Liver (tissue), 9 donors: ENCODE results near the gene CRYBB3. TPM values are rescaled to one million over a fixed set of nuclear protein-coding genes. Genes with fewer than 3 reads are reported as not detected.
A peak's percentile ranks its signal among the peaks of the same experiment; 100 is the strongest.

Source experiments
- DNase-seq: peaks from one replicate; pipeline ENCODE4 v3.0.0-alpha.2; 2017; ENCODE audit warnings: low spot score
- H3K27ac ChIP-seq, 2 donors: one replicate each; pipeline ENCODE4 v1.7.0; 2013; ENCODE audit warnings: inconsistent platforms in 2 of 2, low read length in 2 of 2, control low read depth in 1 of 2, low read depth in 1 of 2, mild to moderate bottlenecking in 1 of 2
- H3K27me3 ChIP-seq, 4 donors: one replicate each; pipeline versions ENCODE4 v1.6.1 to v1.7.0; 2013; ENCODE audit warnings: low read length in 3 of 4, inconsistent platforms in 1 of 4, mild to moderate bottlenecking in 1 of 4, moderate library complexity in 1 of 4; ENCODE audit not compliant: control insufficient read depth in 4 of 4, insufficient read depth in 4 of 4
- H3K36me3 ChIP-seq, 4 donors: one replicate each; pipeline versions ENCODE4 v1.6.1 to v1.7.0; 2013; ENCODE audit warnings: low read length in 3 of 4, mild to moderate bottlenecking in 3 of 4, low read depth in 1 of 4, moderate library complexity in 1 of 4; ENCODE audit not compliant: control insufficient read depth in 4 of 4, insufficient read depth in 3 of 4
- H3K4me1 ChIP-seq, 4 donors: one replicate each; pipeline versions ENCODE4 v1.6.1 to v1.7.0; 2013; ENCODE audit warnings: low read length in 3 of 4, mild to moderate bottlenecking in 3 of 4, moderate library complexity in 1 of 4; ENCODE audit not compliant: control insufficient read depth in 4 of 4, insufficient read depth in 4 of 4
- H3K4me3 ChIP-seq, 3 donors: one replicate each; pipeline versions ENCODE4 v1.6.1 to v1.7.0; 2013; ENCODE audit warnings: low read length in 3 of 3, control low read depth in 1 of 3, low read depth in 1 of 3, mild to moderate bottlenecking in 1 of 3
- H3K9ac ChIP-seq, 2 donors: one replicate each; pipeline ENCODE4 v1.7.0; 2013; ENCODE audit warnings: low read length in 2 of 2, mild to moderate bottlenecking in 2 of 2, moderate library complexity in 2 of 2, control low read depth in 1 of 2, low read depth in 1 of 2
- H3K9me3 ChIP-seq, 4 donors: one replicate each; pipeline versions ENCODE4 v1.6.1 to v1.7.0; 2013; ENCODE audit warnings: low read length in 3 of 4; ENCODE audit not compliant: control insufficient read depth in 4 of 4
- EGR1 ChIP-seq, 2 donors: IDR thresholded peaks; 2 replicates each; pipeline ENCODE4 v1.6.1; 2016 to 2018; ENCODE audit warnings: antibody characterized with exemption in 2 of 2, low read depth in 2 of 2
- FOXA1 ChIP-seq: IDR thresholded peaks from 2 replicates; pipeline ENCODE4 v1.6.1; 2016; ENCODE audit warnings: antibody characterized with exemption
- FOXA2 ChIP-seq: IDR thresholded peaks from 2 replicates; pipeline ENCODE4 v1.6.1; 2016; ENCODE audit warnings: antibody characterized with exemption
- GABPA ChIP-seq, 2 donors: IDR thresholded peaks in 1 of 2; conservative IDR thresholded peaks in 1 of 2; 2 replicates each; pipeline ENCODE4 v1.6.1; 2016; ENCODE audit warnings: antibody characterized with exemption in 2 of 2, mild to moderate bottlenecking in 1 of 2, moderate library complexity in 1 of 2
- HNF4A ChIP-seq, 2 donors: conservative IDR thresholded peaks; 2 replicates each; pipeline ENCODE4 v1.6.1; 2016; ENCODE audit warnings: antibody characterized with exemption in 2 of 2, mild to moderate bottlenecking in 2 of 2
- HNF4G ChIP-seq: IDR thresholded peaks from 2 replicates; pipeline ENCODE4 v1.6.1; 2016; ENCODE audit warnings: antibody characterized with exemption
- JUND ChIP-seq, 2 donors: IDR thresholded peaks; 2 replicates each; pipeline ENCODE4 v1.6.1; 2016; ENCODE audit warnings: antibody characterized with exemption in 2 of 2
- NR2F2 ChIP-seq: IDR thresholded peaks from 2 replicates; pipeline ENCODE4 v1.6.1; 2016; ENCODE audit warnings: antibody characterized with exemption
- RAD21 ChIP-seq, 2 donors: IDR thresholded peaks; 2 replicates each; pipeline ENCODE4 v1.6.1; 2016; ENCODE audit warnings: antibody characterized with exemption in 2 of 2, mild to moderate bottlenecking in 2 of 2
- RXRA ChIP-seq, 2 donors: IDR thresholded peaks; 2 replicates each; pipeline ENCODE4 v1.6.1; 2017 to 2018; ENCODE audit warnings: antibody characterized with exemption in 2 of 2, mild to moderate bottlenecking in 1 of 2
- TAF1 ChIP-seq: conservative IDR thresholded peaks from 2 replicates; pipeline ENCODE4 v1.6.1; 2016; ENCODE audit warnings: antibody characterized with exemption, mild to moderate bottlenecking
- WGBS: extraction: QIAGEN DNeasy Blood & Tissue Kit; methylation state at CpG from one replicate; pipeline ENCODE4 v1.1.7; 2013; 5-methylcytosine and 5-hydroxymethylcytosine counted together
- polyA plus RNA-seq, 2 donors: library from polyadenylated mRNA; stranded (reverse) in 1 of 2; unstranded in 1 of 2; fragments of 200-250 nt in 1 of 2; fragments of >200 nt in 1 of 2; fragmentation: Nextera tagmentation in 1 of 2; extraction: Ambion mirVana in 1 of 2; gene quantifications; one replicate each; pipeline versions ENCODE4 v1.2.1 to v1.2.3, GENCODE V29; 2013 to 2015
- total RNA-seq, 2 donors: library from RNA; depleted of rRNA; stranded (reverse); fragments of >200 nt; gene quantifications; one replicate each; pipeline ENCODE4 v1.2.3, GENCODE V29; 2014
- TF ChIP-seq, protein P1 (sequence below): IDR thresholded peaks from 2 replicates; pipeline ENCODE4 v1.6.1; 2016; ENCODE audit warnings: antibody characterized with exemption, mild to moderate bottlenecking
- TF ChIP-seq, protein P2 (sequence below): IDR thresholded peaks from 2 replicates; pipeline ENCODE4 v1.6.1; 2016; ENCODE audit warnings: antibody characterized with exemption
- TF ChIP-seq, protein P3 (sequence below): fragments of 150-350 bp; IDR thresholded peaks from 2 replicates; pipeline ENCODE4 v1.5.1; 2017; ENCODE audit warnings: improper control_type of control experiment, low read depth, low read length; ENCODE audit not compliant: missing input control
- TF ChIP-seq, protein P4 (sequence below): IDR thresholded peaks from 2 replicates; pipeline ENCODE4 v1.6.1; 2016; ENCODE audit warnings: antibody characterized with exemption
- TF ChIP-seq, protein P5 (sequence below): IDR thresholded peaks from 2 replicates; pipeline ENCODE4 v1.6.1; 2016; ENCODE audit warnings: antibody characterized with exemption
- donor health status: healthy.
- donor health status: healthy.
- donor health status: healthy.
- donor health status: healthy.
- donor health status: healthy.

The CRYBB3 gene
- total and polyA plus RNA-seq, 4 donors = 0.25 to 0.38 TPM; not detected in 2

DNA sequence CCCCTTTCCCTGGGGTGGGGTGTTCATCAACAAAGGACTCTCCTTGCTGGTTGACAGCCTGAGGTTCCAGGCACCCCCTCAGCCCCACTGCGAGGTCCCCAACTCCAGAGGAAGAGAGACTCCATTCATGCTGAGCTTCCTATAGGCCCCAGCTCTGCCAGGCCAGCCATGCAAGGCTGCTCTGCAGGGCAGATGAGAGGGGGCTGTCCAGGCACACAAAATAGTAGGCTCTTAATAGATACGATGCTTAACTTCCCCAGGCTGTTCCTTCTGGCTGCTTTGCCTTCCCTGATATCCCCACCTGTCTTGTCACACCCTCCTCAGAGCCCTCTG is 45.0 kb upstream of the CRYBB3 start:
- peaks cover 5 to 26% (median 15%) of the 10 kb centered on the region in 4 donors for H3K4me1 ChIP-seq
- 82% methylated on average over 2 of the region's 2 CpGs for WGBS

DNA sequence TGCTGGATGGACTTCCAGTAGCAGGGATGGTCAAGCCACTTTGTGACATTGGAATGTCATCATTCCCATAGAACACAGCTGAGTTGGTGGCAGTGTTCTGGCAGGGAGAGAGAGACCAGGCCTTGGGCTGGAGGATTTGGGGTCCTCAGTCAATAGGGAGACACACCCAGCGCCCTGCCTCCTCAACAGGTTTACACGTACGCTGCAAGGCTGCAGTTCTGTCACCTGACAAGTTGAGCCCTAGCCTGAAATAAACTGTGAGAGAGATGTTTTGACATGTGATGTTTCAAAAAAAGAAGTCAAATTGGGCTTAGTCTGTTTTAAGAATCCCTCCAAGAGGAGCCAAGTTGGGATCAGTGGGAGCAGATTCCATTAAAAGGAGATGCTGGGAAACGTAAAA is 42.9 kb upstream of the CRYBB3 start:
- Histone ChIP-seq H3K36me3 (peaks cover 0 to 3% (median under 1%) of the 10 kb centered on the region in 4 donors), H3K4me1 (peaks cover 5 to 29% (median 15%) of the 10 kb centered on the region in 4 donors), H3K9ac (no peak overlapping the region), H3K27me3 (no peaks in the 10 kb centered on the region), H3K4me3 (no peak overlapping the region), H3K27ac (no peak overlapping the region), H3K9me3 (no peaks in the 10 kb centered on the region)
- 88% methylated on average over 4 of the region's 4 CpGs for WGBS
- TF ChIP-seq, protein P1, sequence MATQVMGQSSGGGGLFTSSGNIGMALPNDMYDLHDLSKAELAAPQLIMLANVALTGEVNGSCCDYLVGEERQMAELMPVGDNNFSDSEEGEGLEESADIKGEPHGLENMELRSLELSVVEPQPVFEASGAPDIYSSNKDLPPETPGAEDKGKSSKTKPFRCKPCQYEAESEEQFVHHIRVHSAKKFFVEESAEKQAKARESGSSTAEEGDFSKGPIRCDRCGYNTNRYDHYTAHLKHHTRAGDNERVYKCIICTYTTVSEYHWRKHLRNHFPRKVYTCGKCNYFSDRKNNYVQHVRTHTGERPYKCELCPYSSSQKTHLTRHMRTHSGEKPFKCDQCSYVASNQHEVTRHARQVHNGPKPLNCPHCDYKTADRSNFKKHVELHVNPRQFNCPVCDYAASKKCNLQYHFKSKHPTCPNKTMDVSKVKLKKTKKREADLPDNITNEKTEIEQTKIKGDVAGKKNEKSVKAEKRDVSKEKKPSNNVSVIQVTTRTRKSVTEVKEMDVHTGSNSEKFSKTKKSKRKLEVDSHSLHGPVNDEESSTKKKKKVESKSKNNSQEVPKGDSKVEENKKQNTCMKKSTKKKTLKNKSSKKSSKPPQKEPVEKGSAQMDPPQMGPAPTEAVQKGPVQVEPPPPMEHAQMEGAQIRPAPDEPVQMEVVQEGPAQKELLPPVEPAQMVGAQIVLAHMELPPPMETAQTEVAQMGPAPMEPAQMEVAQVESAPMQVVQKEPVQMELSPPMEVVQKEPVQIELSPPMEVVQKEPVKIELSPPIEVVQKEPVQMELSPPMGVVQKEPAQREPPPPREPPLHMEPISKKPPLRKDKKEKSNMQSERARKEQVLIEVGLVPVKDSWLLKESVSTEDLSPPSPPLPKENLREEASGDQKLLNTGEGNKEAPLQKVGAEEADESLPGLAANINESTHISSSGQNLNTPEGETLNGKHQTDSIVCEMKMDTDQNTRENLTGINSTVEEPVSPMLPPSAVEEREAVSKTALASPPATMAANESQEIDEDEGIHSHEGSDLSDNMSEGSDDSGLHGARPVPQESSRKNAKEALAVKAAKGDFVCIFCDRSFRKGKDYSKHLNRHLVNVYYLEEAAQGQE = no peak
- no peak for TF ChIP-seq FOXA2
- TF ChIP-seq, protein P2, sequence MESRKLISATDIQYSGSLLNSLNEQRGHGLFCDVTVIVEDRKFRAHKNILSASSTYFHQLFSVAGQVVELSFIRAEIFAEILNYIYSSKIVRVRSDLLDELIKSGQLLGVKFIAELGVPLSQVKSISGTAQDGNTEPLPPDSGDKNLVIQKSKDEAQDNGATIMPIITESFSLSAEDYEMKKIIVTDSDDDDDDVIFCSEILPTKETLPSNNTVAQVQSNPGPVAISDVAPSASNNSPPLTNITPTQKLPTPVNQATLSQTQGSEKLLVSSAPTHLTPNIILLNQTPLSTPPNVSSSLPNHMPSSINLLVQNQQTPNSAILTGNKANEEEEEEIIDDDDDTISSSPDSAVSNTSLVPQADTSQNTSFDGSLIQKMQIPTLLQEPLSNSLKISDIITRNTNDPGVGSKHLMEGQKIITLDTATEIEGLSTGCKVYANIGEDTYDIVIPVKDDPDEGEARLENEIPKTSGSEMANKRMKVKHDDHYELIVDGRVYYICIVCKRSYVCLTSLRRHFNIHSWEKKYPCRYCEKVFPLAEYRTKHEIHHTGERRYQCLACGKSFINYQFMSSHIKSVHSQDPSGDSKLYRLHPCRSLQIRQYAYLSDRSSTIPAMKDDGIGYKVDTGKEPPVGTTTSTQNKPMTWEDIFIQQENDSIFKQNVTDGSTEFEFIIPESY = no peak
- TF ChIP-seq, protein P3, sequence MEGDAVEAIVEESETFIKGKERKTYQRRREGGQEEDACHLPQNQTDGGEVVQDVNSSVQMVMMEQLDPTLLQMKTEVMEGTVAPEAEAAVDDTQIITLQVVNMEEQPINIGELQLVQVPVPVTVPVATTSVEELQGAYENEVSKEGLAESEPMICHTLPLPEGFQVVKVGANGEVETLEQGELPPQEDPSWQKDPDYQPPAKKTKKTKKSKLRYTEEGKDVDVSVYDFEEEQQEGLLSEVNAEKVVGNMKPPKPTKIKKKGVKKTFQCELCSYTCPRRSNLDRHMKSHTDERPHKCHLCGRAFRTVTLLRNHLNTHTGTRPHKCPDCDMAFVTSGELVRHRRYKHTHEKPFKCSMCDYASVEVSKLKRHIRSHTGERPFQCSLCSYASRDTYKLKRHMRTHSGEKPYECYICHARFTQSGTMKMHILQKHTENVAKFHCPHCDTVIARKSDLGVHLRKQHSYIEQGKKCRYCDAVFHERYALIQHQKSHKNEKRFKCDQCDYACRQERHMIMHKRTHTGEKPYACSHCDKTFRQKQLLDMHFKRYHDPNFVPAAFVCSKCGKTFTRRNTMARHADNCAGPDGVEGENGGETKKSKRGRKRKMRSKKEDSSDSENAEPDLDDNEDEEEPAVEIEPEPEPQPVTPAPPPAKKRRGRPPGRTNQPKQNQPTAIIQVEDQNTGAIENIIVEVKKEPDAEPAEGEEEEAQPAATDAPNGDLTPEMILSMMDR = no peak
- no peak for TF ChIP-seq EGR1 (IDR thresholded peaks at IDR 0.05; ENCODE audit: low read depth in 2 of 2)
- TF ChIP-seq NR2F2 = no peak
- no peak for TF ChIP-seq FOXA1
- TF ChIP-seq RXRA (IDR thresholded peaks at IDR 0.05) = no peak
- no peak for DNase-seq

More for the DNA sequence above, 45.0 kb upstream of the CRYBB3 start:
- H3K4me3 ChIP-seq = no peak overlapping the region
- H3K27me3 ChIP-seq = no peaks in the 10 kb centered on the region
- DNase-seq = no peak
- TF ChIP-seq HNF4A (conservative IDR thresholded peaks at IDR 0.05) = no peak
- no peak for TF ChIP-seq RAD21 (IDR thresholded peaks at IDR 0.05)
- TF ChIP-seq, protein P1 = no peak
- TF ChIP-seq FOXA2 = no peak
- no peak for TF ChIP-seq RXRA (IDR thresholded peaks at IDR 0.05)
- no peak for TF ChIP-seq NR2F2
- TF ChIP-seq GABPA (IDR thresholded peaks at IDR 0.05 in 1 of 2, conservative IDR thresholded peaks at IDR 0.05 in 1 of 2) = no peak
- no peak for TF ChIP-seq HNF4G
- TF ChIP-seq TAF1 = no peak
- no peak for TF ChIP-seq FOXA1
- TF ChIP-seq, protein P4, sequence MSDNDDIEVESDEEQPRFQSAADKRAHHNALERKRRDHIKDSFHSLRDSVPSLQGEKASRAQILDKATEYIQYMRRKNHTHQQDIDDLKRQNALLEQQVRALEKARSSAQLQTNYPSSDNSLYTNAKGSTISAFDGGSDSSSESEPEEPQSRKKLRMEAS = no peak
- TF ChIP-seq JUND (IDR thresholded peaks at IDR 0.05) = no peak
- TF ChIP-seq, protein P5, sequence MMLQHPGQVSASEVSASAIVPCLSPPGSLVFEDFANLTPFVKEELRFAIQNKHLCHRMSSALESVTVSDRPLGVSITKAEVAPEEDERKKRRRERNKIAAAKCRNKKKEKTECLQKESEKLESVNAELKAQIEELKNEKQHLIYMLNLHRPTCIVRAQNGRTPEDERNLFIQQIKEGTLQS = no peak
- no peak for TF ChIP-seq EGR1 (IDR thresholded peaks at IDR 0.05; ENCODE audit: low read depth in 2 of 2)
- no peak overlapping the region for H3K9ac ChIP-seq
- peak overlapping the region in 1 of 2 donors; percentile 10 for H3K27ac ChIP-seq
- H3K36me3 ChIP-seq = no peaks in the 10 kb centered on the region
- H3K9me3 ChIP-seq = no peaks in the 10 kb centered on the region
